Calu3 (cell line): ENCODE measurements around the gene CSMD2. TPM values are rescaled to one million over a fixed set of nuclear protein-coding genes. Genes with fewer than 3 reads are reported as not detected.

Experiments
- BruUV-seq: library from RNA; stranded (reverse); fragments of 400-500 nt; replicated peaks from 2 replicates; lab custom pipeline; 2021; lab: Mats Ljungman, UMichigan
- CTCF ChIA-PET: fragments of 300-600 bp; sonication (Branson Sonifier 250); formaldehyde crosslinking; loops from one replicate; lab custom pipeline; 2022; ENCODE audit warnings: antibody characterized with exemption; lab: Charles Lee
- DNase-seq: peaks from one replicate; pipeline ENCODE4 v3.0.0; 2022
- H3K27ac Mint-ChIP-seq: one replicate; pipeline ENCODE4 v1.8.0; 2022; ENCODE audit warnings: mixed read lengths; ENCODE audit not compliant: unreplicated experiment
- H3K27me3 Mint-ChIP-seq: one replicate; pipeline ENCODE4 v1.8.0; 2022; ENCODE audit warnings: mixed read lengths; ENCODE audit not compliant: unreplicated experiment
- H3K36me3 Mint-ChIP-seq: one replicate; pipeline ENCODE4 v1.8.0; 2022; ENCODE audit warnings: mild to moderate bottlenecking, moderate library complexity, mixed read lengths; ENCODE audit not compliant: insufficient read depth, unreplicated experiment
- H3K4me1 Mint-ChIP-seq: one replicate; pipeline ENCODE4 v1.8.0; 2022; ENCODE audit warnings: mild to moderate bottlenecking, low read depth, mixed read lengths; ENCODE audit not compliant: unreplicated experiment
- H3K4me3 Mint-ChIP-seq: one replicate; pipeline ENCODE4 v1.8.0; 2022; ENCODE audit warnings: mild to moderate bottlenecking, low read depth, moderate library complexity, mixed read lengths; ENCODE audit not compliant: unreplicated experiment
- H3K9me3 Mint-ChIP-seq: one replicate; pipeline ENCODE4 v1.8.0; 2022; ENCODE audit warnings: low read depth, mixed read lengths; ENCODE audit not compliant: unreplicated experiment
- CTCF ChIP-seq: fragments of 200-600 bp; IDR thresholded peaks from one replicate; pipeline ENCODE4 v1.8.0; 2022; ENCODE audit warnings: antibody characterized with exemption; ENCODE audit not compliant: unreplicated experiment
- intact Hi-C: fragments of 100-400 bp; cut with micrococcal nuclease; formaldehyde crosslinking; loops from one replicate; pipeline ENCODE4 v1.10.0; 2022; ENCODE audit not compliant: unreplicated experiment
- total RNA-seq: library from RNA; stranded (reverse); gene quantifications from 2 replicates; pipeline ENCODE4 v1.2.3, GENCODE V29; 2022

Gene CSMD2
- total RNA-seq, 1 experiment from 2014 or later = not detected

- no peaks in the 10 kb centered on the region for H3K27me3 Mint-ChIP-seq
- BruUV-seq = no TSS peak
- CTCF ChIA-PET = no interaction called here
- H3K9me3 Mint-ChIP-seq = peaks cover 10% of the 10 kb centered on the region
- intact Hi-C loops = no loop called here
- no peaks in the 10 kb centered on the region for H3K36me3 Mint-ChIP-seq
- no peak for DNase-seq
- H3K4me3 Mint-ChIP-seq = no peak overlapping the region
- no peak for TF ChIP-seq CTCF
- no peak overlapping the region for H3K27ac Mint-ChIP-seq
- H3K4me1 Mint-ChIP-seq = no peaks in the 10 kb centered on the region
Measured at GRCh38 chr1:33792651-33793050, 372.4 kb downstream of the CSMD2 start.

GRCh38 chr1:33792216-33792615, 372.8 kb downstream of the CSMD2 start:
- Mint-ChIP-seq H3K36me3 (no peaks in the 10 kb centered on the region), H3K27ac (no peak overlapping the region), H3K9me3 (peaks cover 9% of the 10 kb centered on the region), H3K4me1 (no peaks in the 10 kb centered on the region), H3K4me3 (no peak overlapping the region), H3K27me3 (no peaks in the 10 kb centered on the region)
- no TSS peak for BruUV-seq
- TF ChIP-seq CTCF = no peak
- CTCF ChIA-PET = no interaction called here
- intact Hi-C loops = no loop called here
- no peak for DNase-seq

- no peaks in the 10 kb centered on the region for H3K36me3 Mint-ChIP-seq
- no peaks in the 10 kb centered on the region for H3K4me1 Mint-ChIP-seq
- no peak for TF ChIP-seq CTCF
- DNase-seq = no peak
- no TSS peak for BruUV-seq
- H3K4me3 Mint-ChIP-seq = no peak overlapping the region
- peaks cover 7% of the 10 kb centered on the region for H3K9me3 Mint-ChIP-seq
- CTCF ChIA-PET = no interaction called here
- no peak overlapping the region for H3K27ac Mint-ChIP-seq
- H3K27me3 Mint-ChIP-seq = no peaks in the 10 kb centered on the region
- intact Hi-C loops = no loop called here
Measured at GRCh38 chr1:33791251-33791650, 373.8 kb downstream of the CSMD2 start.

- H3K27me3 Mint-ChIP-seq = no peaks in the 10 kb centered on the region
- no peak overlapping the region for H3K4me3 Mint-ChIP-seq
- CTCF ChIA-PET = no interaction called here
- H3K4me1 Mint-ChIP-seq = no peaks in the 10 kb centered on the region
- H3K27ac Mint-ChIP-seq = no peak overlapping the region
- H3K36me3 Mint-ChIP-seq = no peaks in the 10 kb centered on the region
- H3K9me3 Mint-ChIP-seq = peaks cover 7% of the 10 kb centered on the region
- no peak for TF ChIP-seq CTCF
- intact Hi-C loops = no loop called here
- no TSS peak for BruUV-seq
- no peak for DNase-seq
Measured at GRCh38 chr1:33790577-33790976, 374.5 kb downstream of the CSMD2 start.
